PC-9 (cell line): ENCODE results near the gene LEPR. TPM values are rescaled to one million over a fixed set of nuclear protein-coding genes. Genes with fewer than 3 reads are reported as not detected.
"Not testable (repeated sequence)": the region's sequence is repeated elsewhere in the genome, so short reads cannot be mapped to it uniquely, and the experiment has no call there.

Experiments used
- BruUV-seq: library from RNA; stranded (reverse); fragments of 400-500 nt; replicated peaks from 2 replicates; lab custom pipeline; 2021; lab: Mats Ljungman, UMichigan
- CTCF ChIA-PET: fragments of 300-600 bp; sonication (Branson Sonifier 250); formaldehyde crosslinking; loops from one replicate; lab custom pipeline; 2022; ENCODE audit warnings: antibody characterized with exemption; lab: Charles Lee
- POLR2A ChIA-PET: fragments of 300-600 bp; sonication (Branson Sonifier 250); formaldehyde crosslinking; loops from one replicate; lab custom pipeline; 2022; ENCODE audit warnings: antibody characterized with exemption; ENCODE audit not compliant: unreplicated experiment; lab: Charles Lee
- DNase-seq, 2 experiments: peaks; one replicate each; pipeline versions ENCODE4 v3.0.0 to v3.0.0-alpha.2; 2015 to 2022; ENCODE audit warnings: mixed read lengths in 1 of 2
- H2AFZ ChIP-seq: fragments of 200-600 bp; sonication (generic); 2 replicates; pipeline ENCODE4 v1.8.1; 2017; ENCODE audit warnings: antibody characterized with exemption
- H3F3A ChIP-seq: fragments of 200-600 bp; sonication (generic); 2 replicates; pipeline ENCODE4 v1.8.1; 2017; ENCODE audit warnings: antibody characterized with exemption, mild to moderate bottlenecking, low read depth; ENCODE audit not compliant: insufficient read depth
- H3K27ac ChIP-seq: fragments of 200-600 bp; sonication (generic); 2 replicates; pipeline ENCODE4 v1.6.1; 2016; ENCODE audit warnings: mixed run types
- H3K27me3 ChIP-seq: fragments of 200-600 bp; sonication (generic); 2 replicates; pipeline ENCODE4 v1.6.1; 2016; ENCODE audit warnings: low read depth, mixed run types; ENCODE audit not compliant: insufficient read depth
- H3K36me3 ChIP-seq: fragments of 200-600 bp; sonication (generic); 2 replicates; pipeline ENCODE4 v1.6.1; 2016; ENCODE audit warnings: low read depth, mixed run types
- H3K4me1 ChIP-seq: fragments of 200-600 bp; sonication (generic); replicated peaks from 2 replicates; pipeline ENCODE4 v1.6.1; 2016; ENCODE audit warnings: mixed run types; ENCODE audit not compliant: insufficient read depth
- H3K4me2 ChIP-seq: fragments of 200-600 bp; sonication (generic); 2 replicates; pipeline ENCODE4 v1.6.1; 2017; ENCODE audit warnings: mixed run types
- H3K4me3 ChIP-seq: fragments of 200-600 bp; sonication (generic); 2 replicates; pipeline ENCODE4 v1.6.1; 2016; ENCODE audit warnings: mixed run types
- H3K79me2 ChIP-seq: fragments of 200-600 bp; sonication (generic); 2 replicates; pipeline ENCODE4 v1.6.1; 2017; ENCODE audit warnings: low read depth, mixed run types
- H3K9me2 ChIP-seq: fragments of 200-600 bp; sonication (generic); 2 replicates; pipeline ENCODE4 v1.8.1; 2017; ENCODE audit warnings: mild to moderate bottlenecking; ENCODE audit not compliant: insufficient read depth
- H3K9me3 ChIP-seq: fragments of 200-600 bp; sonication (generic); 2 replicates; pipeline ENCODE4 v1.8.1; 2016; ENCODE audit warnings: low read depth; ENCODE audit not compliant: insufficient read depth
- H4K20me1 ChIP-seq: fragments of 200-600 bp; sonication (generic); 2 replicates; pipeline ENCODE4 v1.8.1; 2017; ENCODE audit not compliant: insufficient read depth
- CTCF ChIP-seq: fragments of 200-600 bp; sonication (generic); conservative IDR thresholded peaks from 2 replicates; pipeline ENCODE4 v1.6.1; 2017; ENCODE audit warnings: mixed run types, antibody characterized with exemption, mild to moderate bottlenecking, moderate library complexity
- EZH2 ChIP-seq: fragments of 200-600 bp; sonication (generic); IDR thresholded peaks from 2 replicates; pipeline ENCODE4 v1.8.0; 2017; ENCODE audit warnings: antibody characterized with exemption, low read depth
- intact Hi-C: fragments of 100-400 bp; cut with micrococcal nuclease; formaldehyde crosslinking; loops from one replicate; pipeline ENCODE4 v1.10.0; 2022; ENCODE audit not compliant: unreplicated experiment
- total RNA-seq: library from RNA; stranded (reverse); gene quantifications from 2 replicates; pipeline ENCODE4 v1.2.3, GENCODE V29; 2021

LEPR gene
- total RNA-seq, 1 experiment from 2014 or later: 34.8 TPM

- no peaks in the 10 kb centered on the region; the same call in 1 of the 2 replicates for H3K9me2 ChIP-seq
- no peaks in the 10 kb centered on the region for H3K36me3 ChIP-seq
- H3K79me2 ChIP-seq: no peaks in the 10 kb centered on the region
- H3F3A ChIP-seq: no peaks in the 10 kb centered on the region
- no peak overlapping the region for H3K4me2 ChIP-seq
- no peak overlapping the region for H2AFZ ChIP-seq
- no peaks in the 10 kb centered on the region for H3K27me3 ChIP-seq
- intact Hi-C loops: no loop called here
- H3K4me3 ChIP-seq: no peak overlapping the region
- no peak overlapping the region for H3K27ac ChIP-seq
- H3K9me3 ChIP-seq: no peaks in the 10 kb centered on the region
- no peak for TF ChIP-seq CTCF
- no peak for TF ChIP-seq EZH2
- H3K4me1 ChIP-seq: no peaks in the 10 kb centered on the region
- H4K20me1 ChIP-seq: no peaks in the 10 kb centered on the region
- no TSS peak for BruUV-seq
- no peak for DNase-seq
- POLR2A ChIA-PET: no interaction called here
- CTCF ChIA-PET: no interaction called here
Measured at GRCh38 chr1:65445837-65446236, 25.4 kb downstream of the LEPR start.

GRCh38 chr1:65449214-65449823 is 28.9 kb downstream of the LEPR start:
- Histone ChIP-seq H3K79me2 (no peaks in the 10 kb centered on the region), H2AFZ (no peak overlapping the region), H3K9me3 (no peaks in the 10 kb centered on the region), H3K4me1 (no peaks in the 10 kb centered on the region), H3K36me3 (no peaks in the 10 kb centered on the region), H3K4me2 (no peak overlapping the region), H3F3A (no peaks in the 10 kb centered on the region), H4K20me1 (no peaks in the 10 kb centered on the region), H3K4me3 (no peak overlapping the region), H3K9me2 (no peaks in the 10 kb centered on the region; the same call in 1 of the 2 replicates), H3K27ac (no peak overlapping the region), H3K27me3 (no peaks in the 10 kb centered on the region)
- intact Hi-C loops: no loop called here
- ChIA-PET POLR2A (interaction anchor here (0.6 kb wide), 2 partner anchors 14 to 26 kb away, joined by 12 to 22 read pairs; no protein-coding TSS in a partner anchor), CTCF (interaction anchor here (1.1 kb wide), 1 partner anchor 10 kb away, joined by 4 read pairs; no protein-coding TSS in a partner anchor)
- BruUV-seq: no TSS peak
- TF ChIP-seq EZH2 (no peak), CTCF (peak; percentile 46; the same call in 1 of the 2 replicates)
- DNase-seq: no peak

- intact Hi-C loops, H2AFZ ChIP-seq, H3K9me3 ChIP-seq, H3K9me2 ChIP-seq, POLR2A ChIA-PET, H3K79me2 ChIP-seq, H3K27ac ChIP-seq, H4K20me1 ChIP-seq, DNase-seq, H3K36me3 ChIP-seq, H3K4me1 ChIP-seq, CTCF ChIA-PET, H3K4me2 ChIP-seq, BruUV-seq, H3F3A ChIP-seq, H3K27me3 ChIP-seq, H3K4me3 ChIP-seq: not testable (repeated sequence)
Measured at GRCh38 chr1:65455678-65456077, 35.2 kb downstream of the LEPR start.
